ENCODE results near the gene ANO1. TPM values are rescaled to one million over a fixed set of nuclear protein-coding genes. Genes with fewer than 3 reads are reported as not detected.

ANO1 gene
- total RNA-seq, 2 experiments from 2014 or later, result not detected

GRCh38 chr11:70153133-70153727 lies 75.1 kb downstream of the ANO1 start:
- Mint-ChIP-seq H3K4me1 (no peaks in the 10 kb centered on the region), H3K36me3 (ENCODE audit: low read depth) (no peaks in the 10 kb centered on the region), H3K27ac (no peak overlapping the region), H3K9me3 (no peaks in the 10 kb centered on the region), H3K27me3 (no peaks in the 10 kb centered on the region), H3K4me3 (no peak overlapping the region)
- POLR2A ChIA-PET, result no interaction called here
- no peak for DNase-seq
- CTCF ChIA-PET, result no interaction called here

GRCh38 chr11:70155386-70155785 lies 77.3 kb downstream of the ANO1 start:
- Mint-ChIP-seq H3K4me3 (no peak overlapping the region), H3K27me3 (no peaks in the 10 kb centered on the region), H3K27ac (no peak overlapping the region), H3K9me3 (no peaks in the 10 kb centered on the region), H3K36me3 (ENCODE audit: low read depth) (no peaks in the 10 kb centered on the region), H3K4me1 (no peaks in the 10 kb centered on the region)
- POLR2A ChIA-PET, result no interaction called here
- CTCF ChIA-PET, result interaction anchor here (1.4 kb wide), 1 partner anchor 14 kb away, joined by 4 read pairs; no protein-coding TSS in a partner anchor
- no peak for DNase-seq

- no peaks in the 10 kb centered on the region for H3K9me3 Mint-ChIP-seq
- DNase-seq, result no peak
- POLR2A ChIA-PET, result no interaction called here
- H3K27me3 Mint-ChIP-seq, result no peaks in the 10 kb centered on the region
- H3K27ac Mint-ChIP-seq, result no peak overlapping the region
- CTCF ChIA-PET, result interaction anchor here (1.4 kb wide), 1 partner anchor 15 kb away, joined by 4 read pairs; no protein-coding TSS in a partner anchor
- no peaks in the 10 kb centered on the region for H3K36me3 Mint-ChIP-seq (ENCODE audit: low read depth)
- H3K4me3 Mint-ChIP-seq, result no peak overlapping the region
- no peaks in the 10 kb centered on the region for H3K4me1 Mint-ChIP-seq
Measured at GRCh38 chr11:70156291-70157037, 78.3 kb downstream of the ANO1 start.

- Mint-ChIP-seq H3K9me3 (no peaks in the 10 kb centered on the region), H3K4me1 (no peaks in the 10 kb centered on the region), H3K27ac (no peak overlapping the region), H3K36me3 (ENCODE audit: low read depth) (no peaks in the 10 kb centered on the region), H3K4me3 (no peak overlapping the region), H3K27me3 (no peaks in the 10 kb centered on the region)
- ChIA-PET POLR2A (no interaction called here), CTCF (no interaction called here)
- no peak for DNase-seq
Measured at GRCh38 chr11:70158201-70158600, 80.1 kb downstream of the ANO1 start.

GRCh38 chr11:70158757-70159389 lies 80.8 kb downstream of the ANO1 start:
- H3K4me3 Mint-ChIP-seq, result no peak overlapping the region
- H3K4me1 Mint-ChIP-seq, result no peaks in the 10 kb centered on the region
- ChIA-PET CTCF (no interaction called here), POLR2A (no interaction called here)
- H3K27ac Mint-ChIP-seq, result no peak overlapping the region
- no peaks in the 10 kb centered on the region for H3K36me3 Mint-ChIP-seq (ENCODE audit: low read depth)
- no peak for DNase-seq
- no peaks in the 10 kb centered on the region for H3K27me3 Mint-ChIP-seq
- no peaks in the 10 kb centered on the region for H3K9me3 Mint-ChIP-seq

- no peak for DNase-seq
- Mint-ChIP-seq H3K27me3 (no peaks in the 10 kb centered on the region), H3K27ac (no peak overlapping the region), H3K4me3 (no peak overlapping the region), H3K36me3 (ENCODE audit: low read depth) (no peaks in the 10 kb centered on the region), H3K4me1 (no peaks in the 10 kb centered on the region), H3K9me3 (no peaks in the 10 kb centered on the region)
- ChIA-PET CTCF (no interaction called here), POLR2A (no interaction called here)
Measured at GRCh38 chr11:70159627-70160570, 81.8 kb downstream of the ANO1 start.

- DNase-seq, result no peak
- Mint-ChIP-seq H3K27ac (no peak overlapping the region), H3K4me3 (no peak overlapping the region), H3K36me3 (ENCODE audit: low read depth) (no peaks in the 10 kb centered on the region), H3K4me1 (no peaks in the 10 kb centered on the region), H3K27me3 (no peaks in the 10 kb centered on the region), H3K9me3 (no peaks in the 10 kb centered on the region)
- POLR2A ChIA-PET, result no interaction called here
- CTCF ChIA-PET, result no interaction called here
Measured at GRCh38 chr11:70161043-70161625, 83.0 kb downstream of the ANO1 start.

GRCh38 chr11:70164705-70165104 lies 86.6 kb downstream of the ANO1 start:
- Mint-ChIP-seq H3K4me1 (no peaks in the 10 kb centered on the region), H3K27ac (no peak overlapping the region), H3K9me3 (no peaks in the 10 kb centered on the region), H3K27me3 (no peaks in the 10 kb centered on the region), H3K4me3 (no peak overlapping the region), H3K36me3 (ENCODE audit: low read depth) (no peaks in the 10 kb centered on the region)
- DNase-seq, result no peak
- ChIA-PET POLR2A (no interaction called here), CTCF (no interaction called here)

GRCh38 chr11:70167120-70167519 lies 89.0 kb downstream of the ANO1 start:
- no peaks in the 10 kb centered on the region for H3K4me1 Mint-ChIP-seq
- no peaks in the 10 kb centered on the region for H3K36me3 Mint-ChIP-seq (ENCODE audit: low read depth)
- POLR2A ChIA-PET, result no interaction called here
- H3K9me3 Mint-ChIP-seq, result no peaks in the 10 kb centered on the region
- no peak overlapping the region for H3K4me3 Mint-ChIP-seq
- no peak overlapping the region for H3K27ac Mint-ChIP-seq
- CTCF ChIA-PET, result no interaction called here
- no peaks in the 10 kb centered on the region for H3K27me3 Mint-ChIP-seq
- no peak for DNase-seq

GRCh38 chr11:70167723-70168404 lies 89.7 kb downstream of the ANO1 start:
- Mint-ChIP-seq H3K27ac (no peak overlapping the region), H3K4me3 (no peak overlapping the region), H3K27me3 (no peaks in the 10 kb centered on the region), H3K9me3 (no peaks in the 10 kb centered on the region), H3K4me1 (no peaks in the 10 kb centered on the region), H3K36me3 (ENCODE audit: low read depth) (no peaks in the 10 kb centered on the region)
- ChIA-PET POLR2A (no interaction called here), CTCF (no interaction called here)
- no peak for DNase-seq

GRCh38 chr11:70168405-70168754 lies 90.3 kb downstream of the ANO1 start:
- POLR2A ChIA-PET, result no interaction called here
- CTCF ChIA-PET, result no interaction called here
- H3K36me3 Mint-ChIP-seq (ENCODE audit: low read depth), result no peaks in the 10 kb centered on the region
- H3K4me1 Mint-ChIP-seq, result no peaks in the 10 kb centered on the region
- no peak overlapping the region for H3K4me3 Mint-ChIP-seq
- H3K27me3 Mint-ChIP-seq, result no peaks in the 10 kb centered on the region
- no peak for DNase-seq
- H3K9me3 Mint-ChIP-seq, result no peaks in the 10 kb centered on the region
- H3K27ac Mint-ChIP-seq, result no peak overlapping the region

GRCh38 chr11:70169127-70169526 lies 91.0 kb downstream of the ANO1 start:
- no peaks in the 10 kb centered on the region for H3K27me3 Mint-ChIP-seq
- no peak for DNase-seq
- ChIA-PET CTCF (interaction anchor here (0.5 kb wide), 1 partner anchor 8 kb away, joined by 3 read pairs; no protein-coding TSS in a partner anchor), POLR2A (interaction anchor here (0.6 kb wide), 1 partner anchor 95 kb away, joined by 3 read pairs; no protein-coding TSS in a partner anchor)
- H3K4me1 Mint-ChIP-seq, result no peaks in the 10 kb centered on the region
- H3K4me3 Mint-ChIP-seq, result no peak overlapping the region
- H3K9me3 Mint-ChIP-seq, result no peaks in the 10 kb centered on the region
- H3K36me3 Mint-ChIP-seq (ENCODE audit: low read depth), result no peaks in the 10 kb centered on the region
- no peak overlapping the region for H3K27ac Mint-ChIP-seq

Measured in activated CD4-positive, alpha-beta T cell treated with anti-CD3 and anti-CD28 coated beads, Interleukin-2, amount 10 ng/mL, durations not matched to agents 7 days and 5 days (primary cell).